Esophagus (tissue), 2 donors: Measurements from ENCODE around the gene CFAP52. TPM values are rescaled to one million over a fixed set of nuclear protein-coding genes. Genes with fewer than 3 reads are reported as not detected.

Experiments
- H3K27ac ChIP-seq, 2 donors: one replicate each; pipeline ENCODE4 v1.5.1; 2013; ENCODE audit warnings: low read depth in 2 of 2, mild to moderate bottlenecking in 2 of 2, inconsistent platforms in 1 of 2, low read length in 1 of 2, moderate library complexity in 1 of 2
- H3K27me3 ChIP-seq, 2 donors: one replicate each; pipeline ENCODE4 v1.6.1; 2013; ENCODE audit warnings: low read length in 2 of 2, control low read depth in 1 of 2, mild to moderate bottlenecking in 1 of 2; ENCODE audit not compliant: insufficient read depth in 2 of 2, control insufficient read depth in 1 of 2
- H3K36me3 ChIP-seq, 2 donors: one replicate each; pipeline ENCODE4 v1.6.1; 2013; ENCODE audit warnings: low read length in 1 of 2; ENCODE audit not compliant: control insufficient read depth in 2 of 2, insufficient read depth in 2 of 2
- H3K4me1 ChIP-seq, 2 donors: one replicate each; pipeline ENCODE4 v1.6.1; 2013; ENCODE audit warnings: low read length in 1 of 2; ENCODE audit not compliant: control insufficient read depth in 2 of 2, insufficient read depth in 2 of 2
- H3K4me3 ChIP-seq, 2 donors: one replicate each; pipeline ENCODE4 v1.5.1; 2013; ENCODE audit warnings: low read length in 2 of 2, mild to moderate bottlenecking in 2 of 2, low read depth in 1 of 2, moderate library complexity in 1 of 2
- H3K9me3 ChIP-seq, 2 donors: one replicate each; pipeline ENCODE4 v1.6.1; 2013; ENCODE audit warnings: mild to moderate bottlenecking in 2 of 2, low read depth in 1 of 2, low read length in 1 of 2, moderate library complexity in 1 of 2; ENCODE audit not compliant: control insufficient read depth in 2 of 2, insufficient read depth in 1 of 2
- WGBS, 2 donors: extraction: QIAGEN DNeasy Blood & Tissue Kit; methylation state at CpG; one replicate each; pipeline ENCODE4 v1.1.7; 2013; 5-methylcytosine and 5-hydroxymethylcytosine counted together
- polyA plus RNA-seq, 2 donors: library from polyadenylated mRNA; stranded (reverse); fragments of 200-250 nt; gene quantifications; one replicate each; pipeline ENCODE4 v1.2.3, GENCODE V29; 2013
- donor health status: healthy with polysubstance abuse.
- donor health status: Bipolar disorder and iron deficiency.

Gene CFAP52
- under 1 TPM in 1 of 2 donors, not detected in 1; 0.15 TPM for polyA plus RNA-seq

GRCh38 chr17:9576521-9577372 lies at the start of gene CFAP52:
Gene CFAP52, plus strand, starts transcription at chr17:9576642. Its CDS starts 54 bp downstream, at chr17:9576696.
- Histone ChIP-seq H3K36me3 (no peaks in the 10 kb centered on the region), H3K27ac (peak within 1 kb of the TSS in 1 of 2 donors; percentile 57)
- WGBS, 2 donors, result 9 to 11% methylated on average over 38 of the region's 38 CpGs

GRCh38 chr17:9527788-9528187 lies 48.7 kb upstream of the CFAP52 start:
- no peak overlapping the region for H3K27ac ChIP-seq
- H3K27me3 ChIP-seq, result no peaks in the 10 kb centered on the region
- 56 to 59% methylated on average over 3 of the region's 3 CpGs for WGBS, 2 donors
- no peaks in the 10 kb centered on the region for H3K4me1 ChIP-seq
- no peaks in the 10 kb centered on the region for H3K9me3 ChIP-seq
- no peaks in the 10 kb centered on the region for H3K36me3 ChIP-seq
- no peak overlapping the region for H3K4me3 ChIP-seq

More at GRCh38 chr17:9576521-9577372, at the start of gene CFAP52:
- Histone ChIP-seq H3K9me3 (no peaks in the 10 kb centered on the region), H3K27me3 (no peaks in the 10 kb centered on the region), H3K4me3 (peak within 1 kb of the TSS; percentile 86 to 100), H3K4me1 (peaks cover 0 to 7% of the 10 kb centered on the region in 2 donors)

GRCh38 chr17:9529033-9529700 lies 47.3 kb upstream of the CFAP52 start:
- Histone ChIP-seq H3K27me3 (no peaks in the 10 kb centered on the region), H3K4me1 (no peaks in the 10 kb centered on the region), H3K27ac (no peak overlapping the region), H3K4me3 (no peak overlapping the region), H3K9me3 (no peaks in the 10 kb centered on the region), H3K36me3 (no peaks in the 10 kb centered on the region)
- WGBS, 2 donors, result 64 to 66% methylated on average over 5 of the region's 5 CpGs

- WGBS, 2 donors, result 48 to 59% methylated on average over 2 of the region's 2 CpGs
- H3K27ac ChIP-seq, result no peak overlapping the region
- no peaks in the 10 kb centered on the region for H3K36me3 ChIP-seq
- no peak overlapping the region for H3K4me3 ChIP-seq
- no peaks in the 10 kb centered on the region for H3K4me1 ChIP-seq
- H3K27me3 ChIP-seq, result no peaks in the 10 kb centered on the region
- no peaks in the 10 kb centered on the region for H3K9me3 ChIP-seq
These were observed 45.4 kb upstream of the CFAP52 start for GRCh38 chr17:9531034-9531433.

GRCh38 chr17:9532715-9533114 lies 43.7 kb upstream of the CFAP52 start:
- H3K27me3 ChIP-seq, result no peaks in the 10 kb centered on the region
- WGBS, 2 donors, result 94% methylated on average over 3 of the region's 3 CpGs
- no peak overlapping the region for H3K4me3 ChIP-seq
- no peaks in the 10 kb centered on the region for H3K36me3 ChIP-seq
- no peaks in the 10 kb centered on the region for H3K4me1 ChIP-seq
- no peak overlapping the region for H3K27ac ChIP-seq
- H3K9me3 ChIP-seq, result no peaks in the 10 kb centered on the region

- no peaks in the 10 kb centered on the region for H3K9me3 ChIP-seq
- WGBS, 2 donors, result 84 to 85% methylated on average over 4 of the region's 4 CpGs
- H3K27ac ChIP-seq, result no peak overlapping the region
These were observed 43.0 kb upstream of the CFAP52 start for GRCh38 chr17:9533441-9533840.

GRCh38 chr17:9536061-9536460 lies 40.4 kb upstream of the CFAP52 start:
- H3K9me3 ChIP-seq, result no peaks in the 10 kb centered on the region
- no peak overlapping the region for H3K4me3 ChIP-seq
- no peaks in the 10 kb centered on the region for H3K27me3 ChIP-seq
- H3K36me3 ChIP-seq, result no peaks in the 10 kb centered on the region
- WGBS, 2 donors, result 88 to 89% methylated on average over 8 of the region's 8 CpGs
- no peak overlapping the region for H3K27ac ChIP-seq
- no peaks in the 10 kb centered on the region for H3K4me1 ChIP-seq

More at GRCh38 chr17:9533441-9533840, 43.0 kb upstream of the CFAP52 start:
- Histone ChIP-seq H3K4me1 (no peaks in the 10 kb centered on the region), H3K27me3 (no peaks in the 10 kb centered on the region), H3K4me3 (no peak overlapping the region), H3K36me3 (no peaks in the 10 kb centered on the region)

- Histone ChIP-seq H3K27me3 (no peaks in the 10 kb centered on the region), H3K36me3 (no peaks in the 10 kb centered on the region), H3K9me3 (no peaks in the 10 kb centered on the region), H3K4me3 (no peak overlapping the region), H3K4me1 (no peaks in the 10 kb centered on the region), H3K27ac (no peak overlapping the region)
- 82 to 91% methylated on average over 12 of the region's 12 CpGs for WGBS, 2 donors
These were observed 39.2 kb upstream of the CFAP52 start for GRCh38 chr17:9537177-9537776.

- Histone ChIP-seq H3K4me3 (no peak overlapping the region), H3K36me3 (peaks cover 0 to 2% of the 10 kb centered on the region in 2 donors), H3K27ac (no peak overlapping the region), H3K9me3 (no peaks in the 10 kb centered on the region), H3K4me1 (no peaks in the 10 kb centered on the region), H3K27me3 (no peaks in the 10 kb centered on the region)
- 84 to 92% methylated on average over 4 of the region's 4 CpGs for WGBS, 2 donors
These were observed 37.8 kb upstream of the CFAP52 start for GRCh38 chr17:9538626-9539025.
